CD4-positive, alpha-beta T cell (primary cell): ENCODE results near the gene MAPK7. TPM values are rescaled to one million over a fixed set of nuclear protein-coding genes. Genes with fewer than 3 reads are reported as not detected.
A peak's percentile ranks its signal among the peaks of the same experiment; 100 is the strongest.

Experiments
- ATAC-seq: fragments of 200-7000 bp; cut with Tn5 transposase; one replicate; pipeline ENCODE4 v1.10.0; 2022; ENCODE audit warnings: mild to moderate bottlenecking; ENCODE audit not compliant: poor library complexity
- CTCF ChIA-PET: fragments of 350-600 bp; sonication (Branson Sonifier 250); formaldehyde crosslinking; loops from one replicate; lab custom pipeline; 2021; ENCODE audit warnings: antibody characterized with exemption, inconsistent platforms; lab: Charles Lee
- POLR2A ChIA-PET: fragments of 350-600 bp; sonication (Branson Sonifier 250); formaldehyde crosslinking; loops from one replicate; lab custom pipeline; 2021; ENCODE audit warnings: antibody characterized with exemption, inconsistent platforms; lab: Charles Lee
- DNase-seq, 14 experiments: peaks; one replicate each; pipeline ENCODE4 v3.0.0-alpha.2; 2013 to 2020; ENCODE audit warnings: mixed read lengths in 2 of 14
- H3K27ac ChIP-seq, 2 donors: one replicate each; pipeline versions ENCODE4 v1.5.1 to v1.7.0; 2013; ENCODE audit warnings: low read length in 2 of 2, low read depth in 1 of 2, mild to moderate bottlenecking in 1 of 2
- H3K27me3 ChIP-seq, 2 experiments: 1 replicate in 1 of 2; 2 replicates in 1 of 2; pipeline versions ENCODE4 v1.6.1 to v1.7.0; 2013; ENCODE audit warnings: low read length in 2 of 2, control low read depth in 1 of 2, mild to moderate bottlenecking in 1 of 2, moderate library complexity in 1 of 2; ENCODE audit not compliant: insufficient read depth in 2 of 2, control insufficient read depth in 1 of 2
- H3K36me3 ChIP-seq: one replicate; pipeline ENCODE4 v1.6.1; 2013; ENCODE audit warnings: low read length, control low read depth; ENCODE audit not compliant: insufficient read depth
- H3K4me1 ChIP-seq: one replicate; pipeline ENCODE4 v1.6.1; 2013; ENCODE audit warnings: low read length, control low read depth; ENCODE audit not compliant: insufficient read depth
- H3K4me3 ChIP-seq: one replicate; pipeline ENCODE4 v1.5.1; 2013; ENCODE audit warnings: mild to moderate bottlenecking, low read length, moderate library complexity
- H3K9me3 ChIP-seq, 2 experiments: 1 replicate in 1 of 2; 2 replicates in 1 of 2; pipeline versions ENCODE4 v1.6.1 to v1.7.0; 2013; ENCODE audit warnings: low read length in 2 of 2, mild to moderate bottlenecking in 2 of 2, control low read depth in 1 of 2, moderate library complexity in 1 of 2; ENCODE audit not compliant: control insufficient read depth in 1 of 2, insufficient read depth in 1 of 2
- H3K27ac Mint-ChIP-seq: one replicate; pipeline ENCODE4 v1.8.0; 2020; ENCODE audit warnings: mixed read lengths
- H3K27me3 Mint-ChIP-seq: one replicate; pipeline ENCODE4 v1.8.0; 2021; ENCODE audit warnings: mixed read lengths
- H3K36me3 Mint-ChIP-seq: one replicate; pipeline ENCODE4 v1.8.0; 2021; ENCODE audit warnings: low read depth, mixed read lengths
- H3K4me1 Mint-ChIP-seq: one replicate; pipeline ENCODE4 v1.8.0; 2021; ENCODE audit warnings: low read depth, mixed read lengths
- H3K4me3 Mint-ChIP-seq: one replicate; pipeline ENCODE4 v1.8.0; 2020; ENCODE audit warnings: mild to moderate bottlenecking, mixed read lengths
- H3K9me3 Mint-ChIP-seq: one replicate; pipeline ENCODE4 v1.8.0; 2020; ENCODE audit warnings: mixed read lengths
- CTCF ChIP-seq: fragments of 200-600 bp; IDR thresholded peaks from one replicate; pipeline ENCODE4 v1.8.0; 2022; ENCODE audit warnings: antibody characterized with exemption, mild to moderate bottlenecking
- intact Hi-C, 2 experiments: fragments of 100-400 bp; cut with DNase I in 1 of 2; cut with micrococcal nuclease in 1 of 2; formaldehyde crosslinking; loops; one replicate each; pipeline versions ENCODE4 v1.15.1 to v1.9.0; 2023 to 2025; cut with DNase I, micrococcal nuclease
- total RNA-seq, 174 experiments: library from RNA in 2 of 174; stranded (reverse) in 2 of 174; gene quantifications; one replicate each; pipeline ENCODE4 v1.2.3 and lab custom pipeline; 2021 to 2026

Gene MAPK7
- total RNA-seq, 2 experiments from 2014 or later: 15.2 to 17.3 TPM

GRCh38 chr17:19341211-19341631, 37.1 kb upstream of the MAPK7 start:
- peaks cover 5 to 9% of the 10 kb centered on the region in 2 experiments for H3K27me3 ChIP-seq
- H3K27me3 Mint-ChIP-seq: peaks cover 39% of the 10 kb centered on the region
- H3K36me3 Mint-ChIP-seq: no peaks in the 10 kb centered on the region
- ChIA-PET CTCF (no interaction called here), POLR2A (no interaction called here)
- no peak overlapping the region for H3K27ac Mint-ChIP-seq
- H3K4me3 ChIP-seq: no peak overlapping the region
- H3K4me1 Mint-ChIP-seq: no peaks in the 10 kb centered on the region
- H3K27ac ChIP-seq: no peak overlapping the region
- no peaks in the 10 kb centered on the region for H3K36me3 ChIP-seq
- ATAC-seq: no peak
- H3K4me3 Mint-ChIP-seq: no peak overlapping the region
- intact Hi-C loops: no loop called here
- TF ChIP-seq CTCF: no peak
- H3K9me3 Mint-ChIP-seq: no peaks in the 10 kb centered on the region
- no peaks in the 10 kb centered on the region for H3K9me3 ChIP-seq
- DNase-seq: peak in 1 of 14 experiments; percentile 7
- no peaks in the 10 kb centered on the region for H3K4me1 ChIP-seq

GRCh38 chr17:19341641-19342610, 36.4 kb upstream of the MAPK7 start:
- DNase-seq: peak in 1 of 14 experiments; percentile 3

GRCh38 chr17:19342611-19343255, 35.6 kb upstream of the MAPK7 start:
- no peak for TF ChIP-seq CTCF
- DNase-seq: peak in 1 of 14 experiments; percentile 7
- Mint-ChIP-seq H3K9me3 (no peaks in the 10 kb centered on the region), H3K27me3 (peaks cover 31% of the 10 kb centered on the region), H3K27ac (no peak overlapping the region), H3K4me1 (no peaks in the 10 kb centered on the region), H3K4me3 (no peak overlapping the region), H3K36me3 (no peaks in the 10 kb centered on the region)
- no peak for ATAC-seq
- Histone ChIP-seq H3K4me3 (no peak overlapping the region), H3K4me1 (no peaks in the 10 kb centered on the region), H3K27me3 (peaks cover 0 to 3% of the 10 kb centered on the region in 2 experiments), H3K27ac (no peak overlapping the region), H3K36me3 (no peaks in the 10 kb centered on the region), H3K9me3 (no peaks in the 10 kb centered on the region)
- ChIA-PET POLR2A (no interaction called here), CTCF (no interaction called here)
- intact Hi-C loops: no loop called here

More at GRCh38 chr17:19341641-19342610, 36.4 kb upstream of the MAPK7 start:
- no peaks in the 10 kb centered on the region for H3K36me3 ChIP-seq
- intact Hi-C loops: no loop called here
- ATAC-seq: no peak
- H3K4me3 ChIP-seq: no peak overlapping the region
- Mint-ChIP-seq H3K36me3 (no peaks in the 10 kb centered on the region), H3K27ac (no peak overlapping the region), H3K27me3 (peaks cover 37% of the 10 kb centered on the region), H3K4me1 (no peaks in the 10 kb centered on the region), H3K9me3 (no peaks in the 10 kb centered on the region), H3K4me3 (no peak overlapping the region)
- TF ChIP-seq CTCF: no peak
- H3K4me1 ChIP-seq: no peaks in the 10 kb centered on the region
- H3K9me3 ChIP-seq: no peaks in the 10 kb centered on the region
- ChIA-PET CTCF (no interaction called here), POLR2A (no interaction called here)
- H3K27ac ChIP-seq: no peak overlapping the region
- peaks cover 4 to 7% of the 10 kb centered on the region in 2 experiments for H3K27me3 ChIP-seq
